Jurkat, Clone E6-1 (cell line): ENCODE measurements around the gene DCAF8L2.

ENCODE experiments used
- DNase-seq: peaks from one replicate; pipeline ENCODE4 v3.0.0-alpha.2; 2011; ENCODE audit warnings: low read depth, low spot score
- H3K4me3 ChIP-seq: 2 replicates; pipeline ENCODE4 v1.5.1; 2011; ENCODE audit warnings: mild to moderate bottlenecking, low read length, control low read depth, moderate library complexity

The DCAF8L2 gene

GRCh38 chrX:27797575-27797974, 207.4 kb downstream of the DCAF8L2 start:
- no peak for DNase-seq
- H3K4me3 ChIP-seq = no peak overlapping the region
